Neural progenitor cell (in vitro differentiated cells): ENCODE data around the gene IKZF3.

Experiments
- CTCF ChIP-seq: fragments of 200-600 bp; sonication (generic); IDR thresholded peaks from 2 replicates; pipeline ENCODE4 v1.5.1; 2017; ENCODE audit warnings: antibody characterized with exemption, mild to moderate bottlenecking
- EZH2 ChIP-seq: fragments of 200-600 bp; sonication (generic); IDR thresholded peaks from 2 replicates; pipeline ENCODE4 v1.6.1; 2017; ENCODE audit warnings: antibody characterized with exemption, mild to moderate bottlenecking, moderate library complexity
- EZH2phosphoT487 ChIP-seq: fragments of 200-600 bp; sonication (generic); IDR thresholded peaks from 2 replicates; pipeline ENCODE4 v1.6.1; 2017; ENCODE audit warnings: antibody characterized with exemption

DNA sequence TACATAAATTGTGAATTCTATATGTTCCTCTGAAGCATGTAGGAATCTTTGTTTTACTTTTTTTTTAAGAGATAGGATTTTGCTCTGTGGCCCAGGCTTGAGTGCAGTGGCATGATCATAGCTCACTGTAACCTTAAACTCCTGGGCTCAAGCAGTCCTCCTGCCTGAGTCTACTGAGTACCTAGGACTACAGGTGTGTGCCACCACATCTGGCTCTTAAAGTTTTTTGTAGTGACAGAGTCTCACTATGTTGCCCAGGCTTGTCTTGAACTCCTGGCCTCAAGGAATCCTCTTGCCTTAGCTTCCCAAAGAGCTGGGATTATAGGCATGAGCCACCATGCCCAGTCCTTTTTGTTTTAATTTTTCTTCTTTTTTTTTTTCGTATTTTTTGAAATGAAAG is 25.3 kb downstream of the IKZF3 start:
- no peak for TF ChIP-seq CTCF
- no peak for TF ChIP-seq EZH2phosphoT487
- TF ChIP-seq EZH2: no peak
